Activated T-cell treated with anti-CD3 and anti-CD28 coated beads, Interleukin-2, amount 50 U/mL, for 72 hours (primary cell): ENCODE measurements around the gene PARD3B. TPM values are rescaled to one million over a fixed set of nuclear protein-coding genes. Genes with fewer than 3 reads are reported as not detected.
A peak's percentile ranks its signal among the peaks of the same experiment; 100 is the strongest.

Experiments
- ATAC-seq, 2 donors: fragments of 150-1000 bp; cut with Tn5 transposase; replicated peaks in 1 of 2; 2 replicates each; pipeline ENCODE4 v1.10.0; 2021; ENCODE audit warnings: moderate library complexity in 2 of 2, mild to moderate bottlenecking in 1 of 2
- DNase-seq, 2 donors: peaks; one replicate each; pipeline ENCODE4 v3.0.0; 2021 to 2022; ENCODE audit warnings: mixed read lengths in 1 of 2
- H3K27ac Mint-ChIP-seq: one replicate; pipeline ENCODE4 v1.8.0; 2022; ENCODE audit warnings: mild to moderate bottlenecking, moderate library complexity, mixed read lengths
- H3K27me3 Mint-ChIP-seq: one replicate; pipeline ENCODE4 v1.8.0; 2022; ENCODE audit warnings: low read depth, mixed read lengths
- H3K36me3 Mint-ChIP-seq, 2 donors: one replicate each; pipeline ENCODE4 v1.8.0; 2022; ENCODE audit warnings: mixed read lengths in 2 of 2, mild to moderate bottlenecking in 1 of 2; ENCODE audit not compliant: insufficient read depth in 2 of 2
- H3K4me1 Mint-ChIP-seq: one replicate; pipeline ENCODE4 v1.8.0; 2022; ENCODE audit warnings: low read depth, mixed read lengths
- H3K4me3 Mint-ChIP-seq, 2 donors: one replicate each; pipeline ENCODE4 v1.8.0; 2022; ENCODE audit warnings: mild to moderate bottlenecking in 2 of 2, mixed read lengths in 2 of 2, moderate library complexity in 2 of 2
- H3K9me3 Mint-ChIP-seq, 2 donors: one replicate each; pipeline ENCODE4 v1.8.0; 2022; ENCODE audit warnings: mixed read lengths in 2 of 2
- total RNA-seq, 2 donors: library from RNA; stranded (reverse); gene quantifications; one replicate each; pipeline ENCODE4 v1.2.3, GENCODE V29; 2022

Gene PARD3B
- total RNA-seq, 2 donors from 2014 or later: 0.74 to 0.96 TPM

GRCh38 chr2:205010196-205010595, 464.9 kb downstream of the PARD3B start:
- H3K27ac Mint-ChIP-seq: no peak overlapping the region
- H3K27me3 Mint-ChIP-seq: no peaks in the 10 kb centered on the region
- peaks cover 0 to 4% of the 10 kb centered on the region in 2 donors for H3K36me3 Mint-ChIP-seq
- peaks cover 2 to 3% of the 10 kb centered on the region in 2 donors for H3K9me3 Mint-ChIP-seq
- no peaks in the 10 kb centered on the region for H3K4me1 Mint-ChIP-seq
- no peak for ATAC-seq
- no peak for DNase-seq
- no peak overlapping the region for H3K4me3 Mint-ChIP-seq

GRCh38 chr2:205011031-205011430, 465.8 kb downstream of the PARD3B start:
- Mint-ChIP-seq H3K4me1 (no peaks in the 10 kb centered on the region), H3K27ac (no peak overlapping the region), H3K36me3 (peaks cover 0 to 4% of the 10 kb centered on the region in 2 donors), H3K9me3 (peaks cover 3% of the 10 kb centered on the region in 2 donors), H3K4me3 (no peak overlapping the region), H3K27me3 (no peaks in the 10 kb centered on the region)
- DNase-seq (no peak), ATAC-seq (no peak)

- Mint-ChIP-seq H3K36me3 (no peaks in the 10 kb centered on the region), H3K4me1 (peaks cover 6% of the 10 kb centered on the region), H3K27me3 (no peaks in the 10 kb centered on the region), H3K4me3 (no peak overlapping the region), H3K9me3 (peaks cover 2% of the 10 kb centered on the region in 2 donors), H3K27ac (no peak overlapping the region)
- ATAC-seq (no peak), DNase-seq (no peak)
These were observed 467.7 kb downstream of the PARD3B start for GRCh38 chr2:205012961-205013360.

GRCh38 chr2:205013586-205013985, 468.3 kb downstream of the PARD3B start:
- no peaks in the 10 kb centered on the region for H3K36me3 Mint-ChIP-seq
- no peak for ATAC-seq
- no peak for DNase-seq
- H3K27ac Mint-ChIP-seq: no peak overlapping the region
- no peaks in the 10 kb centered on the region for H3K27me3 Mint-ChIP-seq
- H3K9me3 Mint-ChIP-seq: peaks cover 2% of the 10 kb centered on the region in 2 donors
- no peak overlapping the region for H3K4me3 Mint-ChIP-seq
- peaks cover 6% of the 10 kb centered on the region for H3K4me1 Mint-ChIP-seq

GRCh38 chr2:205014201-205014600, 468.9 kb downstream of the PARD3B start:
- Mint-ChIP-seq H3K27ac (no peak overlapping the region), H3K4me1 (peaks cover 6% of the 10 kb centered on the region), H3K9me3 (peaks cover 2% of the 10 kb centered on the region in 2 donors), H3K27me3 (no peaks in the 10 kb centered on the region), H3K4me3 (no peak overlapping the region), H3K36me3 (no peaks in the 10 kb centered on the region)
- DNase-seq (no peak), ATAC-seq (no peak)

GRCh38 chr2:205017381-205017780, 472.1 kb downstream of the PARD3B start:
- peaks cover 6% of the 10 kb centered on the region for H3K4me1 Mint-ChIP-seq
- no peak overlapping the region for H3K4me3 Mint-ChIP-seq
- ATAC-seq (no peak), DNase-seq (no peak)
- H3K27me3 Mint-ChIP-seq: no peaks in the 10 kb centered on the region
- no peaks in the 10 kb centered on the region for H3K36me3 Mint-ChIP-seq
- H3K9me3 Mint-ChIP-seq: peaks cover 4 to 6% of the 10 kb centered on the region in 2 donors
- H3K27ac Mint-ChIP-seq: no peak overlapping the region

GRCh38 chr2:205017912-205018311, 472.6 kb downstream of the PARD3B start:
- Mint-ChIP-seq H3K36me3 (no peaks in the 10 kb centered on the region), H3K4me1 (peaks cover 6% of the 10 kb centered on the region), H3K27ac (no peak overlapping the region), H3K4me3 (no peak overlapping the region), H3K9me3 (peaks cover 4 to 6% of the 10 kb centered on the region in 2 donors), H3K27me3 (no peaks in the 10 kb centered on the region)
- ATAC-seq: no peak
- no peak for DNase-seq

GRCh38 chr2:205020673-205021072, 475.4 kb downstream of the PARD3B start:
- H3K36me3 Mint-ChIP-seq: no peaks in the 10 kb centered on the region

GRCh38 chr2:205022841-205023240, 477.6 kb downstream of the PARD3B start:
- H3K4me1 Mint-ChIP-seq: peaks cover 27% of the 10 kb centered on the region
- no peaks in the 10 kb centered on the region for H3K36me3 Mint-ChIP-seq
- H3K27ac Mint-ChIP-seq: no peak overlapping the region
- no peaks in the 10 kb centered on the region for H3K27me3 Mint-ChIP-seq
- peaks cover 2 to 3% of the 10 kb centered on the region in 2 donors for H3K9me3 Mint-ChIP-seq
- H3K4me3 Mint-ChIP-seq: no peak overlapping the region
- ATAC-seq (no peak), DNase-seq (no peak)

More at GRCh38 chr2:205020673-205021072, 475.4 kb downstream of the PARD3B start:
- no peaks in the 10 kb centered on the region for H3K27me3 Mint-ChIP-seq
- ATAC-seq (no peak), DNase-seq (no peak)
- no peak overlapping the region for H3K27ac Mint-ChIP-seq
- H3K4me3 Mint-ChIP-seq: no peak overlapping the region
- H3K9me3 Mint-ChIP-seq: peaks cover 2 to 6% of the 10 kb centered on the region in 2 donors
- peaks cover 21% of the 10 kb centered on the region for H3K4me1 Mint-ChIP-seq

- H3K4me1 Mint-ChIP-seq: peaks cover 37% of the 10 kb centered on the region
- H3K36me3 Mint-ChIP-seq: no peaks in the 10 kb centered on the region
- ATAC-seq (peak; percentile 100), DNase-seq (peak; percentile 53 to 76)
- peak overlapping the region; percentile 9 to 31 for H3K4me3 Mint-ChIP-seq
- H3K27me3 Mint-ChIP-seq: no peaks in the 10 kb centered on the region
- peaks cover 0 to 3% of the 10 kb centered on the region in 2 donors for H3K9me3 Mint-ChIP-seq
- no peak overlapping the region for H3K27ac Mint-ChIP-seq
These were observed 479.7 kb downstream of the PARD3B start for GRCh38 chr2:205024822-205025518.

- Mint-ChIP-seq H3K4me1 (peaks cover 37% of the 10 kb centered on the region), H3K9me3 (peaks cover 0 to under 1% of the 10 kb centered on the region in 2 donors), H3K27me3 (no peaks in the 10 kb centered on the region), H3K36me3 (no peaks in the 10 kb centered on the region), H3K4me3 (peak overlapping the region; percentile 9 to 31), H3K27ac (no peak overlapping the region)
- ATAC-seq: no peak
- DNase-seq: no peak
These were observed 480.4 kb downstream of the PARD3B start for GRCh38 chr2:205025580-205026240.

GRCh38 chr2:205030695-205031094, 485.4 kb downstream of the PARD3B start:
- ATAC-seq (no peak), DNase-seq (no peak)
- Mint-ChIP-seq H3K9me3 (no peaks in the 10 kb centered on the region), H3K4me1 (peaks cover 32% of the 10 kb centered on the region), H3K36me3 (no peaks in the 10 kb centered on the region), H3K4me3 (no peak overlapping the region), H3K27ac (no peak overlapping the region), H3K27me3 (no peaks in the 10 kb centered on the region)

- DNase-seq: no peak
- Mint-ChIP-seq H3K36me3 (no peaks in the 10 kb centered on the region), H3K4me3 (no peak overlapping the region), H3K9me3 (no peaks in the 10 kb centered on the region), H3K4me1 (peaks cover 27% of the 10 kb centered on the region), H3K27me3 (no peaks in the 10 kb centered on the region), H3K27ac (no peak overlapping the region)
- ATAC-seq: no peak
These were observed 486.8 kb downstream of the PARD3B start for GRCh38 chr2:205032093-205032551.
